OCI-LY3 (cell line): Measurements from ENCODE around the gene ZSCAN5A.
"Not testable (repeated sequence)": the region's sequence is repeated elsewhere in the genome, so short reads cannot be mapped to it uniquely, and the experiment has no call there.

Experiments
- H2AFZ ChIP-seq: fragments of 200-600, 300-600 bp; shearing (Covaris generic); 2 replicates; pipeline ENCODE4 v1.6.0; 2014; ENCODE audit warnings: antibody characterized with exemption, low read depth, low read length
- H3K27ac ChIP-seq: fragments of 200-600, 300-600 bp; sonication (generic); 2 replicates; pipeline ENCODE4 v1.5.1; 2014; ENCODE audit warnings: mild to moderate bottlenecking, low read length, moderate library complexity, mixed read lengths
- H3K27me3 ChIP-seq: fragments of 200-600, 300-600 bp; sonication (generic); 2 replicates; pipeline ENCODE4 v1.6.1; 2014; ENCODE audit warnings: low read depth, low read length, mixed read lengths
- H3K36me3 ChIP-seq: fragments of 200-600, 300-600 bp; sonication (generic); replicated peaks from 2 replicates; pipeline ENCODE3; 2014; ENCODE audit warnings: low read depth, low read length, mixed read lengths
- H3K4me1 ChIP-seq: fragments of 300-600, 200-600 bp; sonication (generic); 2 replicates; pipeline ENCODE4 v1.6.1; 2014; ENCODE audit warnings: low read length, mixed read lengths
- H3K4me2 ChIP-seq: fragments of 200-600, 300-600 bp; sonication (generic); 2 replicates; pipeline ENCODE4 v1.6.1; 2014; ENCODE audit warnings: low read length, mixed read lengths
- H3K4me3 ChIP-seq: fragments of 300-600, 200-600 bp; sonication (generic); 2 replicates; pipeline ENCODE4 v1.5.1; 2014; ENCODE audit warnings: antibody characterized with exemption, mild to moderate bottlenecking, low read length, moderate library complexity
- H3K79me2 ChIP-seq: fragments of 300-600, 200-600 bp; shearing (Covaris generic); 2 replicates; pipeline ENCODE4 v1.6.1; 2014; ENCODE audit warnings: mild to moderate bottlenecking, low read length, mixed read lengths
- H3K9ac ChIP-seq: fragments of 300-600, 200-600 bp; shearing (Covaris generic); 2 replicates; pipeline ENCODE4 v1.6.0; 2014; ENCODE audit warnings: mild to moderate bottlenecking, low read length, moderate library complexity
- H3K9me3 ChIP-seq: fragments of 200-600, 300-600 bp; shearing (Covaris generic); 2 replicates; pipeline ENCODE4 v1.6.1; 2014; ENCODE audit warnings: low read length, mixed read lengths; ENCODE audit not compliant: insufficient read depth
- H4K20me1 ChIP-seq: fragments of 200-600, 300-600 bp; sonication (generic); 2 replicates; pipeline ENCODE4 v1.6.1; 2016; ENCODE audit warnings: low read length, mixed read lengths; ENCODE audit not compliant: insufficient read depth
- CTCF ChIP-seq: fragments of 200-600, 300-600 bp; sonication (generic); IDR thresholded peaks from 2 replicates; pipeline ENCODE4 v1.5.1; 2014; ENCODE audit warnings: antibody characterized with exemption, low read length, low read depth
- EZH2phosphoT487 ChIP-seq: fragments of 200-600 bp; shearing (Covaris generic); IDR thresholded peaks from 2 replicates; pipeline ENCODE4 v1.6.1; 2018; ENCODE audit warnings: antibody characterized with exemption, mixed run types, low read depth

The ZSCAN5A gene

GRCh38 chr19:56263319-56263718, 51.3 kb downstream of the ZSCAN5A start:
- Histone ChIP-seq H3K9ac (no peak overlapping the region), H3K27ac (no peak overlapping the region), H3K4me1 (no peaks in the 10 kb centered on the region), H4K20me1 (no peaks in the 10 kb centered on the region), H2AFZ (no peak overlapping the region), H3K36me3 (no peaks in the 10 kb centered on the region), H3K9me3 (no peaks in the 10 kb centered on the region), H3K4me3 (no peak overlapping the region), H3K4me2 (no peak overlapping the region), H3K27me3 (no peaks in the 10 kb centered on the region), H3K79me2 (no peaks in the 10 kb centered on the region)
- TF ChIP-seq EZH2phosphoT487 (no peak), CTCF (no peak)

GRCh38 chr19:56261932-56262331, 52.7 kb downstream of the ZSCAN5A start:
- H3K36me3 ChIP-seq, H3K9ac ChIP-seq, H3K9me3 ChIP-seq, H3K79me2 ChIP-seq, H3K4me1 ChIP-seq, H3K27me3 ChIP-seq, H4K20me1 ChIP-seq, H3K27ac ChIP-seq, H2AFZ ChIP-seq, H3K4me3 ChIP-seq, H3K4me2 ChIP-seq: not testable (repeated sequence)

GRCh38 chr19:56261145-56261544, 53.5 kb downstream of the ZSCAN5A start:
- H4K20me1 ChIP-seq, result no peaks in the 10 kb centered on the region
- no peaks in the 10 kb centered on the region for H3K4me1 ChIP-seq
- no peak overlapping the region for H3K4me2 ChIP-seq
- H3K9ac ChIP-seq, result no peak overlapping the region
- TF ChIP-seq EZH2phosphoT487 (no peak), CTCF (no peak)
- H3K27me3 ChIP-seq, result no peaks in the 10 kb centered on the region
- H3K36me3 ChIP-seq, result no peaks in the 10 kb centered on the region
- no peaks in the 10 kb centered on the region for H3K9me3 ChIP-seq
- H3K4me3 ChIP-seq, result no peak overlapping the region
- H3K27ac ChIP-seq, result no peak overlapping the region
- no peaks in the 10 kb centered on the region for H3K79me2 ChIP-seq
- H2AFZ ChIP-seq, result no peak overlapping the region

- TF ChIP-seq CTCF (no peak), EZH2phosphoT487 (no peak)
- Histone ChIP-seq H3K27me3 (no peaks in the 10 kb centered on the region), H3K4me1 (no peaks in the 10 kb centered on the region), H2AFZ (no peak overlapping the region), H3K9me3 (no peaks in the 10 kb centered on the region), H3K9ac (no peak overlapping the region), H3K4me3 (no peak overlapping the region), H4K20me1 (no peaks in the 10 kb centered on the region), H3K36me3 (no peaks in the 10 kb centered on the region), H3K4me2 (no peak overlapping the region), H3K79me2 (no peaks in the 10 kb centered on the region), H3K27ac (no peak overlapping the region)
These were observed 56.4 kb downstream of the ZSCAN5A start for GRCh38 chr19:56258272-56258671.

GRCh38 chr19:56253737-56254136, 60.9 kb downstream of the ZSCAN5A start:
- Histone ChIP-seq H4K20me1 (no peaks in the 10 kb centered on the region), H3K9ac (no peak overlapping the region), H3K27ac (no peak overlapping the region), H3K4me3 (no peak overlapping the region), H3K79me2 (no peaks in the 10 kb centered on the region), H3K36me3 (peaks cover 2% of the 10 kb centered on the region), H3K4me1 (peaks cover 3% of the 10 kb centered on the region), H3K4me2 (no peak overlapping the region), H3K9me3 (no peaks in the 10 kb centered on the region), H2AFZ (no peak overlapping the region), H3K27me3 (no peaks in the 10 kb centered on the region)
- TF ChIP-seq CTCF (peak; percentile 71), EZH2phosphoT487 (no peak)
